Embryonic facial prominence (tissue), 1 donor: Measurements from ENCODE around the gene RPL27A.

ENCODE experiments used
- DNase-seq: peaks from one replicate; pipeline ENCODE4 v3.0.0-alpha.2; 2016; ENCODE audit errors: extremely low spot score

The RPL27A gene

GRCh38 chr11:8699903-8700302 lies 17.3 kb downstream of the RPL27A start:
- no peak for DNase-seq

DNA sequence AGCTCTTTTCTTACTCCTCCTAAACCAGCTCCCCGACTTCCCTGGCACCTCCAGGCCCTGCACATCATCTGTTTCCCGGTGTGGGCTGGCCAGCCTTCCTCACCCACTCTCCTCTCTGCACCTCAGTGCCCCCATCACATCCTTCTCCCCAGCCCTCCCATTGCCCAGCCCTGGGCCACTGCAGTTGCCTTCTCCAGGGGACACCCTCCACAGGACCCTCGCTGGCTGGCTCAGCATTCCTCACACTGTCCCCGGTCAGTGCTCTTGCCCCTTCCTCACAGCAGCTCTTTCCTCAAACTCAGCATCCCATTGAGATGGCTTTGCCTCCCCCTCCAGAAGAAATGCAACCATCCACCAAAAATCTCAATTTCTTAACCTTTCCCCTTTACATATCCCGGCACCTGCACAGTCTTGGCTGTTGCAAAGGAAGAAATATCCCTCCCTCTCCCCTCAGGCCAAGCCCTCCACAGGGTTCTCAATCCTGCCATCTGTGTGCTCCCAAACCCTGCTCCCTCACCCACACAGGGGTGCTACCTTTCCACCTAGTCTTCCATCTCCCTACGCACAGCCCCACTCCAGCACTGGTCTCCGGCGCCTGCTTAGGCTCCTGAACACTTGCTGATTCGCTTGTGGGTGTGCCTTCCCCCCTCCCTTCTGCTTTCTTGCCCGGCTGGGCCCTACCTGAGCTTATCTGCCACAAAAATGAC lies 19.5 kb downstream of the RPL27A start:
- no peak for DNase-seq

GRCh38 chr11:8702598-8702915 lies 20.0 kb downstream of the RPL27A start:
- no peak for DNase-seq

- DNase-seq = no peak
These were observed 21.5 kb downstream of the RPL27A start for GRCh38 chr11:8704136-8704535.

DNA sequence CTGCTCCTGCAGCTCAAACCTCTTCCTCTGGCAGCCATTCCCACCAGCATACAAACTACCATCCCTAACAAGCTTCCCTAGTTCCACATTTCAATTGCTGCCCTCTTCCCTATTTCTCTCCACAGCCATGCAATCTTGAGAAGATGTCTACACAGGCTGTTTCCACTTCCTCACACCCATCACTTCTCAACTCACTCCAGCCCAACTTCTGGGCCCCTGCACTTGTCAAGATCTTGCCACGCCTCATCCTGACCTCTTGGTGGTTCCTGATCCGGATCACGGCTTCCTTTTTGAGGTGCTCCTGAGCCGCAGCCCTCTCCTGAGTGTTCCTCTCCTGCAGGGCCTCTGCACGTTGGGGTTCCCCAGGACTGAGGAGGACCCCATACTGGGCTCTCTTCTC lies 22.6 kb downstream of the RPL27A start:
- DNase-seq = no peak

- no peak for DNase-seq
These were observed 24.3 kb downstream of the RPL27A start for GRCh38 chr11:8706673-8707432.

DNA sequence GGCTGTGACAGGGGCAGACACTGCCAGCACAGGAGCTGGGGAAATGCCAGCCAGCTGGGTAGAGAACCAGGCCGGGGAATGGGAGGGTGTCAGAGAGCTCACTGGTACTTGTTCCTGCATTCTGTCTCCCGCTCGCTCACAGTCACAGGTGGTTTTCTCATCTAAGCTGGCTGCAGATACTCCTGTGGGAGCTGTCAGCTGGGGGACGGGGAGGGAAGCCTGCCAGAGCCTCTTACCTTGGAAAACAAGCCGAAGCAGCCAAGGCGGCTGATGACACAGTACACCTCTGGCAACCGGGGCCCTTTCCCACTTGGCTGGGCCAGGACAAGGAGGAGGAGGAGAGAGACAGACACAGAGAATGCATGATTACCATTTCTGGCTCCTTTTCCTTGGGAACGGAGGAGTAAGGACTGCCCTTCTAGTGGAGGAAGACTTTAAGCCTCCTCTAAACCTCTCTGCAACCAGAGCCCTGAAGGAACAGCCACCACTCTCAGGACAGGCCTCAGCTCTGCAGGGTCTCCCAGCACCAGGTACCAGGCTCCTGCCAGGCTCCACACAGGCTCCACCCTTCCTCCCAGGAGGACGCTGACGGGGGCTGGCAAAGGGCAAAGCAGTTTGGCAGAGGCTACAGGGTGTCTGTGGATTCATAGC lies 25.1 kb downstream of the RPL27A start:
- no peak for DNase-seq

DNA sequence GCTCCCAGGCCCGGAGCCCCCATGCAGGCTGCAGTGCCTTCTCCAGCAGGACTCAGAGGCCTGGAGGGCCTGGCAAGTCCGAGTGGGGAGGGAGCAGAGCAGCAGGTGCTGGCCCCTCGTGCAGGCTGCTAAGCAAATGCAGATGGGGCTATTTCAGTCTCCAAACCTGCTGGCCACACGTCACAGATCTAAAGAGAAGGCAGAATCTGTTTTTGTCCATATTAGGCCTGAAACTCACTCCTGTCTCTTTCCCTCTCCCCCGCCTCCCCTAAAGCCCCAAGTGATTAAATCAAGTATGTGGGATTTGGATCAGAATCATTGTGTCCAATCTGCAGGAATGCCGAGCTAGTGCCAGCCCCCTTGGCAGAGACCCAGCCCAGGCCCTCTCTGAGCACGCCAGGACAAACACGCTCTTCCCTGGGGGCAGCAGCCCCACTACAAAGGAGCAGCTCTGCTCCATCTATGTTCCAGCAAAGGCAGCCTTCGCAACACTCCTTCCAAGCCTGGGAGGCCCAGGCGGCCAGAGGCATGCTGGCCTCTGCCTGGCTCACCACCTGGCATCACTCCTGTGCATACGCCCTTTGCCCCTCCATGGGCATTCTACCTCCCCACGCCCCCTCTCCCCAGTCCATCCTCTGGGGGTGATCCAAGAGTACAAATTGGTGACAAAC lies 26.5 kb downstream of the RPL27A start:
- DNase-seq = peak; percentile 82

GRCh38 chr11:8709777-8710176 lies 27.2 kb downstream of the RPL27A start:
- DNase-seq = no peak

GRCh38 chr11:8711895-8712442 lies 29.4 kb downstream of the RPL27A start:
- DNase-seq = no peak

DNA sequence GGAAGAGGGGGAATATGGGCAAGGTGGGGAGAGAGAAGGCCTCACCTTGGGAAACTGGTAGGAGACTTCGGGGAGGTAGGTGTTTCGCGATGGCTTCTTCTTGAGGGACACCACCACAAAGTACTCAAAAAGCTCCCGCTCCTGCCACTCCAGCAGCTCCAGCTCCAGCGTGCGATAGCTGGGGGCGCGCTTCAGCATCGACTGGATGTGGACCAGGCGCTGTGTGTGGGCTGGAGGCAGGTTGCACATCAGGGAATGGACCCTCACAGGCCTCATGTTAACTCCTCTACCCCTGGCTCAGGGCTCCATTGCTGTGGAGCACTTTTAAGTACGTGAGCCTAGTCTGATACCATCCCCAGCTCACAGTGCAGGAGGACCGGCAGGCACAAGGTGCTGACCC lies 29.9 kb downstream of the RPL27A start:
- no peak for DNase-seq

- no peak for DNase-seq
These were observed 31.3 kb downstream of the RPL27A start for GRCh38 chr11:8713760-8714454.

DNA sequence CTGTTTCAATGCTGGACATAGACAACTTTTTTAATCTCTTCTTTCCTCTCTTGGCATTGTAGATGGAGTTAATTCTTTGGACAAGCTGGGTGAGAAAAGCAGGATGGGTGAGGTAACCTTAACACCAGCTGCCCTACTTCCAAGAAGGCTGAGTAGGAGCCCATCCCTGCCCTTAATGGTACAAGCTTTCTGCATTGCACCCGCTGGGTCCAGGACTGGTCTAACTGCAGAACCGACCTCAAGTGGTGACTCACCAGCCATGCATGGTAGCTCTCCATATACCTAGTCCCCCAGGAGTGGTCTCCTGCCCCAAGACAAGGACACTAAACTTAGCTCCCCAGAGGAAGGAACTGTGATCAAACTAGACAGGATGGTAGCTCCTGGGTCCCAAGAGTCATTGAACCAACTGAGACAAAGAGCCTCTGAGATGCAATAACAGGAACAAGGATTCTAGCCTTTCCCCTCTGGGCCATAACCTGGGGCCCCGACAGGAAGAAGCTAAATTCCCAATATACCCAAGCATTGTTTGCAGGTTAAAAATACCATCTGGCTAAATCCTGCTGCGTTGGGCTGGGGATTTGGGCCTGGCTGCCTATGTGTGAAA lies 32.1 kb downstream of the RPL27A start:
- no peak for DNase-seq

DNA sequence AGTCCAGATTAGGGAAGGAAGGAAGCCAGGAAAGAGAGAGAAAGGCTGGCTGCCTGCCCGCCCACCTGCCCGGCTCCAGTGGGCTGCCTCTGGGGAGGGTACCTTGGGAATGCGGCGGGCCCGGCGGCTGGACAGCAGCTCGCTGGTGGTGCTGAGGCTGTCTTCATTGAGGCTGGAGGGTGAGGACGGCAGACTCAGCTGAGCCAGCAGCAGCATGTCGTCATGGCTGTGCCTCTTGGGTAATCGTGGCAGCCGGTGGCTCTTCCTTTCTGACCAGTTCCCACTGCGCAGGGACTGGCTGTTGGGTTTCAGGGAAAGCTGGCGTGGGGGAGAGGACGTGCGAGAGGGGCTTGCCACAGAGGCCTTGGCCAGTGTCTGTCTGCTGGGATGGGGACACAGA lies 32.9 kb downstream of the RPL27A start:
- no peak for DNase-seq

- no peak for DNase-seq
These were observed 34.9 kb downstream of the RPL27A start for GRCh38 chr11:8717544-8717875.

DNA sequence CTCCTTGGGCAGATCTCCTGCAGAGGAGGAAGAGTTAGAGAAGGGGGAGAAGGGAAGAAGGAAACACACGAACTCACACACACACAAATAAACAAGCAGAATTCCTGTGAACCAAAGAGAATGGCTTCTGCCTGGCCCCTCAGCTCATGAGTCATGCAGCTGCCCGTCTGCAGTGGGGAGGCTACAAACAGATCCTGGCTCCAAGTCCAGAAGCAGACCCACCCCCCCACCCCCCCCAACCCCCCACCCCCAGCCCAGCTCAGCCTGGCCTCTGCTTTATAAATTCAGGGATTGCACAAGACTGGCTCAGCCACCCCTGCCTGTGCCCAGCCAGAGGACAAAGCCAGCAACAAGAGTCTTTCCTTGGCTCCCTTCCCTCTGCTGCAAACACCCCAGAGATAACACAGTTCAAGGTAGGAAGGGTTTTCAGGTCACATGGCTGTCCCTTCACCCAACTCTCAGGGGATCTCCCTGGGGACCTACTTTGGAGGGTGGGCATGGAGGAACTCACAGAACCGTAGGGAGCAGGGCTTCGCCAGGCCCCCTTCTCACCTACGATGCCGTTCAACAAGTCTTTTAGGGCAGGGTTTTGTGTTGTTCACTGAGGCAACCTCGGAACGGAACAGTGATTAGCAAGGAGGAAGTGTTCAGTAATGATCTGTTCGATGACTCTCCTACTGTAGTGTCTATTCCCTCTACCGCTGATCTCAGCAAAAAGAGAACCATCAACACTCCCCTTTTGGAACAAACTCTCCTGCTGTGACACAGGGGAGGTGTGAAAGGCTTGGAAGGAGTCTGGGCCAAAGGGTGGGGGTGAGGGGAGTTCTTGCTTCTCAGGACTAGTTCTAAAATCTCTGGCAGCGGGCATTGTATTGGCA lies 35.5 kb downstream of the RPL27A start:
- DNase-seq = no peak

GRCh38 chr11:8719211-8719649 lies 36.6 kb downstream of the RPL27A start:
- DNase-seq = no peak

GRCh38 chr11:8719721-8720120 lies 37.1 kb downstream of the RPL27A start:
- no peak for DNase-seq

- no peak for DNase-seq
These were observed 37.8 kb downstream of the RPL27A start for GRCh38 chr11:8720352-8720751.
